ENCODE results near the gene KNOP1.

The KNOP1 gene

DNA sequence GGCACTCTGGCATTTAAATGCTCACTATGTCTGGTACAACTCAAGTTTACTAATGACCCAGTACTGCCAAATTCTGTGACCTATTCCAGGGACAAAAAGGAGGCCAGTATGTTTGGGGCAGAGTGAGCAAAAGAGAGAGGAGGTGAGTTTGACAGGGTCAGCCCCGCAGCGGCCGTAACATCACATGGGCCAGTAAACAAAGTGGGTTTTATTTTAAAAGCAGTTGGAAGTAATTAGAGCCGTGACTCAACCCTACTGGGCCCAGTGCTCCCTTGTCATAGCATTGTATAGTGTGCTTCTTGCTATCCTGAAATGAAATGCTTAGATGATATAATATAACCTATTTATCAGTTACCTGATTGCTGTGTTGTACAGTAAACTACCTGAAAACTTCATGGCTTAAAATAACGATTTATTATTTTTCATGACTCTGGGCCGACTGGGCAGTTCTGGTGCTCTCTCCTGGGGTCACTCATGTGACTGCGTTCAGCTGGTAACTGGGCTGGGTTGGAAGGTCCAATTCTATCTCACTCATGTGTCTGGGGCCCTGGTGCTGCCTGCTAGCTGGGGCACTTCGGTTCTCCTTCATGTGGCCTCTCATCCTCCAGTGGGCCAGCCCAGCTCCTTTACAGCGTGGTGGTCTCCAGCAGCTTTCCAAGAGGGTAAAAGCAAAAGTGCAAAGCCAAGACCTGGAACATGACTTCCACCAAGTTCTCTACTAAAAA is 27.4 kb upstream of the KNOP1 start:
- DNase-seq (ENCODE audit: low spot score) = no peak
- ChIA-PET CTCF (interaction anchor here (0.6 kb wide), 1 partner anchor 669 kb away, joined by 5 read pairs; no protein-coding TSS in a partner anchor), POLR2A (ENCODE audit: low non-redundant PET) (no interaction called here)
- TF ChIP-seq, protein P1, sequence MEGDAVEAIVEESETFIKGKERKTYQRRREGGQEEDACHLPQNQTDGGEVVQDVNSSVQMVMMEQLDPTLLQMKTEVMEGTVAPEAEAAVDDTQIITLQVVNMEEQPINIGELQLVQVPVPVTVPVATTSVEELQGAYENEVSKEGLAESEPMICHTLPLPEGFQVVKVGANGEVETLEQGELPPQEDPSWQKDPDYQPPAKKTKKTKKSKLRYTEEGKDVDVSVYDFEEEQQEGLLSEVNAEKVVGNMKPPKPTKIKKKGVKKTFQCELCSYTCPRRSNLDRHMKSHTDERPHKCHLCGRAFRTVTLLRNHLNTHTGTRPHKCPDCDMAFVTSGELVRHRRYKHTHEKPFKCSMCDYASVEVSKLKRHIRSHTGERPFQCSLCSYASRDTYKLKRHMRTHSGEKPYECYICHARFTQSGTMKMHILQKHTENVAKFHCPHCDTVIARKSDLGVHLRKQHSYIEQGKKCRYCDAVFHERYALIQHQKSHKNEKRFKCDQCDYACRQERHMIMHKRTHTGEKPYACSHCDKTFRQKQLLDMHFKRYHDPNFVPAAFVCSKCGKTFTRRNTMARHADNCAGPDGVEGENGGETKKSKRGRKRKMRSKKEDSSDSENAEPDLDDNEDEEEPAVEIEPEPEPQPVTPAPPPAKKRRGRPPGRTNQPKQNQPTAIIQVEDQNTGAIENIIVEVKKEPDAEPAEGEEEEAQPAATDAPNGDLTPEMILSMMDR (conservative IDR thresholded peaks at IDR 0.05; ENCODE audit: low read depth) = no peak
- no peak overlapping the region for H3K27ac ChIP-seq

DNA sequence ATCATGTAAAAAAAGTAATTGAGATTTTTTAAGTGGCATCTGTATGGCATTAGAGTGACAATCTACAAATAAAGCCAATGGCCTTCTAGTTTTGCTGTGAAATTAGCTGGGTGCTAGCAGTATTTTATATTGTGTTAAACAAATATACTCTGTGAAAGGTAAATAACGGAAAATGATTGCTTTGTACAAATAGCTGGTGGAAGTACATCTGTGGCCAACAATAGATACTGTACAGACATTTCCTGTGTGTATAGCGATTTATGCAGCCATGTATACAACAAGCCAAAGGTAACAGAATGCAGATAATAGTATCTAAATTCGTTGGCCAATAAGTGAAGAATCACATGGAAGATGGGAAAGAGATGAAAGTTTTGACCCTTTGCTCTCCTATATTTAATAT is 26.6 kb upstream of the KNOP1 start:
- TF ChIP-seq, protein P1 (conservative IDR thresholded peaks at IDR 0.05; ENCODE audit: low read depth) = no peak
- CTCF ChIA-PET = no interaction called here
- DNase-seq (ENCODE audit: low spot score) = no peak
- H3K27ac ChIP-seq = no peak overlapping the region
- POLR2A ChIA-PET (ENCODE audit: low non-redundant PET) = no interaction called here

DNA sequence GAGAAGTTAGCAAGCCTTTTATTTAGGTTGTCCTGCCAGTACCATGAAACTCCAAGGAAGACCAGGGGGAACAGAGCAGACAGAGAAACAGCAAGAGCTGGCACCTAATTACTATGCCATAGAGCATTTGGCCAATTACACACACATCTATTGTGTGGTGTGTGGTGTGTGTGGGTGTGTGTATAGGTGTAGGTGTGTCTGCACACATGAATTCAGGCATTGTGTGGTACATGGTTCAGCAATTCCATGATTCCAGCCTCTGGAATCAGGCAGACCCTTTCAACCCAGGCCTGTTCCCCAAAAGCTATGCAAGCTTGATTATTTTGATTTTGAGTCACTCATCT is 25.8 kb upstream of the KNOP1 start:
- ChIA-PET POLR2A (ENCODE audit: low non-redundant PET) (no interaction called here), CTCF (no interaction called here)
- no peak for DNase-seq (ENCODE audit: low spot score)
- TF ChIP-seq, protein P1 (conservative IDR thresholded peaks at IDR 0.05; ENCODE audit: low read depth) = no peak
- no peak overlapping the region for H3K27ac ChIP-seq

DNA sequence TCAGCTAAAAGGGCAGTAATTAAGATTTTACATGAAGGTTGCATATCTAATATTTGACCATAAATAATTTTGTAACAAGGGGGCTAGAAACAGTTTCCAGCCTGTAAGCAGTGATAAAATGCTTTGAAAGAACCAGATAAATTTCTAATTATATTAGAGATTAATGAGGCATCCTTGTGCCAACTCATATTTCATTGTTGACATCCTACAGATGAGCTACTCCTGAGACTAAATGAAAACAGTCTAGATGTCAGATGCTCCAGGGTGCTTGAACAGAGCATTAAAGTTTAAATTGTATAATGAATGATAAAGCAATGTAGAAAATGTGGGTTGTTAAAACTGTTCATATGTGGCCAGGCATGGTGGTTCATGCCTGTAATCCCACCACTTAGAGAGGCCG is 23.3 kb upstream of the KNOP1 start:
- H3K27ac ChIP-seq = no peak overlapping the region
- ChIA-PET CTCF (no interaction called here), POLR2A (ENCODE audit: low non-redundant PET) (interaction anchor here (0.6 kb wide), 2 partner anchors 16 to 27 kb away, joined by 6 to 9 read pairs; no protein-coding TSS in a partner anchor)
- TF ChIP-seq, protein P1 (conservative IDR thresholded peaks at IDR 0.05; ENCODE audit: low read depth) = no peak
- no peak for DNase-seq (ENCODE audit: low spot score)

DNA sequence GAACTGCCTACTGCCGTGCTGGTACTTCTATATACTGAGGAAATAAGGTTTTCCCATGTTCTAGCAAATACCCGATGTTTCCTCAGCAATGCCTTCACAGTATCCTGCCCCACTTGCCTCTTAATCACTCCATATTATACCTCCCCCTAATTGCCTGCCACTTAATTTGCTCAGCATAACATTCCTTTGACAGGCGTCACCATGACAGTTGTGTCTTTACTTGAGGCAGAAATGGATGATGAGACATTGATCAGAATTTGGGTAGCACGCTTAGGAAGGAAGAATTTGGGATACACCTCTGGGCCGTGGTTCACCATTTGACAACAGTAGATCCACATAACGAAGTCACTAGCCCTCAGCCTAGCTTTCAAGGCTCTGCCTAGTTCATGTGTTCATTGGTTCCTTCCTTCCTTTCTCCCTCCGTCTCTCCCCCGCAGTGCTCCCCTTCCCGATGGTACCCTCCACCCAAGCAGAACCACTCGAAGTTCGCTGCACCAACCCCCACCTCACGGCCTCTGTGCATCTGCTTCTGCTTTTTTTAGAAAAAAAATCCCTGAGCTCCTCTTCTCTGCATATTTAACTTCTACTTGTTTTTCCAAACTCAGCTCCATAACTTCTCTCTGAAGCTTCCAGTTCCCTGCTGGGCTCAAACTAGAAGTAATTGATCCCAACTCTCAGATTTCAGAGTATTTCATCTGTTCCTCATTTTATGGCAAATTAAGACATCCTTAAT is 19.4 kb upstream of the KNOP1 start:
- H3K27ac ChIP-seq = no peak overlapping the region
- no peak for DNase-seq (ENCODE audit: low spot score)
- POLR2A ChIA-PET (ENCODE audit: low non-redundant PET) = no interaction called here
- TF ChIP-seq, protein P1 (conservative IDR thresholded peaks at IDR 0.05; ENCODE audit: low read depth) = no peak
- CTCF ChIA-PET = no interaction called here

DNA sequence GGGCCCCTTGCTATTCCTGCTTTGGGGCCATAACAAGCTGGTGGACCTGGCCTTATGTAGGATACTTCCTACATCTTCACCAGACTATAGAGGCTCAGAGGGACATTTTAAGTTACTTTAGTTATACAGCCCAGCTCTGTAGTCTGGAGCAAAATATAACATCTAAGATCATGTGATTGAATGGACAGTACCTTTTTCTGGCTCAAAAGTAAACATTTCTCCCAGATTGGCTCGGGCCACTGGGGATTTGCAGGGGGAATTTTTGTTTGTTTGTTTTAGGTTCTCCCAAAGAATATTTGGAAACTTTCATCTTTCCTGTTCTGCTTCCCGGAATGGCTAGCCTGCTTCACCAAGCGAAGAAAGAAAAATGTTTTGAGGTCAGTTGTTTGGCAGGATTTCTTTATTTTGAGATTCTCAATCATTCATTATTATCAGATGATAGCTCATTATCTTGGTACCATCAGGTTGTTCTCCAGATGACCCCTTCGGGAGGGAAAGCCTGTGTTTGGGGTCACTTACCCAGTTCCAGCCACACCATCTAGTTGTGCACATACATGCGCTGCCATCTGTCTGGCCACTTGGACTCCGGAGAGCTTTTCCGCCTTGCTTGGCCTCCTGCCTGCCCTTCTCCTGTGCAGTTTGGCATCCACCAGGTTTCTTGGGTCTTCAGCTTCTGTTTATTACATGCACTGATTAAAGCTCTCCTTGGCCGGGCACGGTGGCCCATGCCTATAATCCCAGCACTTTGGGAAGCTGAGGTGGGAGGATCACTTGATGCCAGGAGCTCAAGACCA is 17.2 kb upstream of the KNOP1 start:
- ChIA-PET CTCF (interaction anchor here (0.6 kb wide), 1 partner anchor 143 kb away, joined by 6 read pairs; no protein-coding TSS in a partner anchor), POLR2A (ENCODE audit: low non-redundant PET) (no interaction called here)

More for the DNA sequence above, 17.2 kb upstream of the KNOP1 start:
- TF ChIP-seq, protein P1 (conservative IDR thresholded peaks at IDR 0.05; ENCODE audit: low read depth) = no peak
- DNase-seq (ENCODE audit: low spot score) = no peak
- no peak overlapping the region for H3K27ac ChIP-seq
